K562 (cell line): ENCODE measurements around the gene AKT1S1. TPM values are rescaled to one million over a fixed set of nuclear protein-coding genes. Genes with fewer than 3 reads are reported as not detected.

ENCODE experiments used
- CREBBP ChIP-seq: IDR thresholded peaks from one replicate; pipeline ENCODE4 v1.6.1; 2012; ENCODE audit warnings: low read depth, mild to moderate bottlenecking, control low read depth, inconsistent platforms, low read length
- CXXC5 ChIP-seq: fragments of 250-450 bp; sonication (Bioruptor Pico); IDR thresholded peaks from 2 replicates; pipeline ENCODE4 v1.8.0; 2022; ENCODE audit warnings: inconsistent platforms, mild to moderate bottlenecking, moderate library complexity
- EHMT2 ChIP-seq: fragments of 450-650 bp; IDR thresholded peaks from 2 replicates; pipeline ENCODE4 v1.6.1; 2018; ENCODE audit warnings: antibody characterized with exemption
- GTF2B ChIP-seq: IDR thresholded peaks from 2 replicates; pipeline ENCODE4 v1.6.1; 2011; ENCODE audit not compliant: insufficient read length; ENCODE audit errors: extremely low read depth
- HMGXB4 ChIP-seq: sonication (generic); formaldehyde crosslinking; IDR thresholded peaks from 2 replicates; pipeline ENCODE4 v1.8.1; 2023; ENCODE audit warnings: mild to moderate bottlenecking, missing genetic modification reagents
- LCOR ChIP-seq: sonication (generic); formaldehyde crosslinking; IDR thresholded peaks from 2 replicates; pipeline ENCODE4 v1.8.0; 2022; ENCODE audit warnings: mild to moderate bottlenecking, missing genetic modification reagents
- NCOA6 ChIP-seq: fragments of 450-650 bp; IDR thresholded peaks from 2 replicates; pipeline ENCODE4 v1.6.1; 2017; ENCODE audit warnings: mild to moderate bottlenecking
- PRDM10 ChIP-seq: fragments of 450-650 bp; IDR thresholded peaks from 2 replicates; pipeline ENCODE4 v1.6.1; 2018; ENCODE audit not compliant: partially characterized antibody
- RERE ChIP-seq: sonication (generic); formaldehyde crosslinking; IDR thresholded peaks from 2 replicates; pipeline ENCODE4 v1.8.0; 2023; ENCODE audit warnings: missing genetic modification reagents, mild to moderate bottlenecking, borderline replicate concordance
- SLC30A9 ChIP-seq: fragments of 250-450 bp; sonication (Bioruptor Pico); IDR thresholded peaks from 2 replicates; pipeline ENCODE4 v1.8.0; 2022; ENCODE audit warnings: mild to moderate bottlenecking, moderate library complexity
- TRIM24 ChIP-seq, 2 experiments: fragments of 450-650 bp; IDR thresholded peaks; 2 replicates each; pipeline ENCODE4 v1.6.1; 2016
- ZFP36 ChIP-seq: fragments of 150-350 bp; IDR thresholded peaks from 2 replicates; pipeline ENCODE4 v1.6.1; 2018; ENCODE audit warnings: low read length, low read depth; ENCODE audit not compliant: partially characterized antibody
- ZNF76 ChIP-seq: fragments of 250-450 bp; sonication (Bioruptor Pico); IDR thresholded peaks from 2 replicates; pipeline ENCODE4 v1.4.0; 2020; ENCODE audit warnings: mild to moderate bottlenecking, moderate library complexity, borderline replicate concordance
- ZNF766 ChIP-seq: fragments of 200-800 bp; sonication (Bioruptor generic); conservative IDR thresholded peaks from 2 replicates; pipeline ENCODE4 v1.6.1; 2016; ENCODE audit warnings: missing genetic modification characterization, missing compliant biosample characterization
- polyA plus RNA-seq, 8 experiments: library from polyadenylated mRNA; depleted of rRNA in 4 of 8; stranded (reverse) in 5 of 8; unstranded in 3 of 8; fragments of >200 nt; fragmentation: Nextera tagmentation in 2 of 8; fragmentation: Illumina TruSeq in 1 of 8; extraction: Ambion mirVana in 2 of 8; extraction: Trizol in 1 of 8; gene quantifications; 2 replicates each; pipeline versions ENCODE4 v1.2.1 to v1.2.3, GENCODE V29; 2011 to 2014; ENCODE audit warnings: inconsistent platforms in 1 of 8, missing spikeins in 1 of 8
- total RNA-seq, 7 experiments: library from RNA; depleted of rRNA in 6 of 7; stranded (reverse); fragments of >200 nt in 6 of 7; fragmentation: Illumina TruSeq in 2 of 7; extraction: Trizol in 2 of 7; gene quantifications; 2 replicates each; pipeline versions ENCODE4 v1.2.1 to v1.2.3, GENCODE V29; 2011 to 2021; ENCODE audit warnings: low replicate concordance in 1 of 7

Gene AKT1S1
- total and polyA plus RNA-seq, 9 of the 15 experiments (the other 6 are each of a cell fraction or from before 2014, with no cell fraction given) = 1.2 to 50.3 (median 17.1) TPM

GRCh38 chr19:49847731-49848696 is 29.1 kb downstream of the AKT1S1 start (continued):
- no peak for TF ChIP-seq ZNF76 (CRISPR knock-in tag)
- no peak for TF ChIP-seq HMGXB4 (CRISPR knock-in tag)
- TF ChIP-seq CREBBP = no peak
- TF ChIP-seq GTF2B = no peak
- peak in 1 of 2 experiments; percentile 12; a peak in 1 of 4 replicates for TF ChIP-seq TRIM24 (IDR thresholded peaks at IDR 0.05)
- no peak for TF ChIP-seq RERE (CRISPR knock-in tag)
- no peak for TF ChIP-seq NCOA6
- no peak for TF ChIP-seq LCOR (CRISPR knock-in tag)
- peak; percentile 98 for TF ChIP-seq PRDM10
- peak; percentile 33; the same call in 1 of the 2 replicates for TF ChIP-seq CXXC5 (CRISPR knock-in tag)
- no peak for TF ChIP-seq EHMT2
- no peak for TF ChIP-seq ZFP36
- no peak for TF ChIP-seq SLC30A9 (CRISPR knock-in tag)
- TF ChIP-seq ZNF766 = no peak
